ENCODE results near the gene CHCHD5. TPM values are rescaled to one million over a fixed set of nuclear protein-coding genes. Genes with fewer than 3 reads are reported as not detected.

Gene CHCHD5
- total RNA-seq, 1 experiment from 2014 or later, result 37.1 TPM

GRCh38 chr2:112630268-112630667 lies 45.9 kb downstream of the CHCHD5 start:
- BruUV-seq (replicated peaks), result no TSS peak
- no peak for DNase-seq (ENCODE audit: low spot score)
- Histone ChIP-seq H3K9me3 (ENCODE audit: low read depth, low read length, poor library complexity, severe bottlenecking) (no peaks in the 10 kb centered on the region), H3K4me1 (ENCODE audit: insufficient read depth, low read length, poor library complexity, severe bottlenecking) (peaks cover 6% of the 10 kb centered on the region), H3K36me3 (ENCODE audit: insufficient read depth, low read length, poor library complexity, severe bottlenecking) (no peaks in the 10 kb centered on the region), H3K27me3 (replicated peaks; ENCODE audit: insufficient read depth, low read depth, low read length, poor library complexity) (no peaks in the 10 kb centered on the region), H3K27ac (ENCODE audit: low read depth, low read length, poor library complexity, severe bottlenecking) (no peak overlapping the region), H3K4me3 (ENCODE audit: low read depth, low read length, poor library complexity, severe bottlenecking) (no peak overlapping the region)
- ChIA-PET CTCF (no interaction called here), POLR2A (ENCODE audit: low non-redundant PET) (no interaction called here)
- intact Hi-C loops (cut with micrococcal nuclease; ENCODE audit: unreplicated experiment), result no loop called here
- no peak for TF ChIP-seq EZH2 (IDR thresholded peaks at IDR 0.05; ENCODE audit: borderline replicate concordance, low read depth, low read length, poor library complexity, severe bottlenecking)
- no peak for TF ChIP-seq CTCF (conservative IDR thresholded peaks at IDR 0.05; ENCODE audit: low read depth, low read length)

- POLR2A ChIA-PET (ENCODE audit: low non-redundant PET), result no interaction called here
- BruUV-seq (replicated peaks), result no TSS peak
- H3K27ac ChIP-seq (ENCODE audit: low read depth, low read length, poor library complexity, severe bottlenecking), result no peak overlapping the region
Measured at GRCh38 chr2:112633708-112634107, 49.3 kb downstream of the CHCHD5 start.

GRCh38 chr2:112634153-112634873 lies 49.9 kb downstream of the CHCHD5 start:
- no peak overlapping the region for H3K4me3 ChIP-seq (ENCODE audit: low read depth, low read length, poor library complexity, severe bottlenecking)
- DNase-seq (ENCODE audit: low spot score), result no peak
- POLR2A ChIA-PET (ENCODE audit: low non-redundant PET), result no interaction called here
- no TSS peak for BruUV-seq (replicated peaks)
- no peak overlapping the region for H3K27ac ChIP-seq (ENCODE audit: low read depth, low read length, poor library complexity, severe bottlenecking)
- H3K36me3 ChIP-seq (ENCODE audit: insufficient read depth, low read length, poor library complexity, severe bottlenecking), result no peaks in the 10 kb centered on the region
- CTCF ChIA-PET, result no interaction called here
- peaks cover 6% of the 10 kb centered on the region for H3K4me1 ChIP-seq (ENCODE audit: insufficient read depth, low read length, poor library complexity, severe bottlenecking)
- H3K27me3 ChIP-seq (replicated peaks; ENCODE audit: insufficient read depth, low read depth, low read length, poor library complexity), result no peaks in the 10 kb centered on the region
- intact Hi-C loops (cut with micrococcal nuclease; ENCODE audit: unreplicated experiment), result no loop called here
- TF ChIP-seq EZH2 (IDR thresholded peaks at IDR 0.05; ENCODE audit: borderline replicate concordance, low read depth, low read length, poor library complexity, severe bottlenecking) (no peak), CTCF (conservative IDR thresholded peaks at IDR 0.05; ENCODE audit: low read depth, low read length) (no peak)
- H3K9me3 ChIP-seq (ENCODE audit: low read depth, low read length, poor library complexity, severe bottlenecking), result no peaks in the 10 kb centered on the region

More at GRCh38 chr2:112633708-112634107, 49.3 kb downstream of the CHCHD5 start:
- TF ChIP-seq EZH2 (IDR thresholded peaks at IDR 0.05; ENCODE audit: borderline replicate concordance, low read depth, low read length, poor library complexity, severe bottlenecking) (no peak), CTCF (conservative IDR thresholded peaks at IDR 0.05; ENCODE audit: low read depth, low read length) (no peak)
- Histone ChIP-seq H3K27me3 (replicated peaks; ENCODE audit: insufficient read depth, low read depth, low read length, poor library complexity) (no peaks in the 10 kb centered on the region), H3K36me3 (ENCODE audit: insufficient read depth, low read length, poor library complexity, severe bottlenecking) (no peaks in the 10 kb centered on the region), H3K4me3 (ENCODE audit: low read depth, low read length, poor library complexity, severe bottlenecking) (no peak overlapping the region), H3K4me1 (ENCODE audit: insufficient read depth, low read length, poor library complexity, severe bottlenecking) (peaks cover 6% of the 10 kb centered on the region), H3K9me3 (ENCODE audit: low read depth, low read length, poor library complexity, severe bottlenecking) (no peaks in the 10 kb centered on the region)
- intact Hi-C loops (cut with micrococcal nuclease; ENCODE audit: unreplicated experiment), result no loop called here
- CTCF ChIA-PET, result no interaction called here
- DNase-seq (ENCODE audit: low spot score), result no peak
